Tibial nerve (tissue), 4 donors: ENCODE results near the gene MYCN. TPM values are rescaled to one million over a fixed set of nuclear protein-coding genes. Genes with fewer than 3 reads are reported as not detected.

ENCODE experiments used
- DNase-seq, 2 donors: peaks; one replicate each; pipeline ENCODE4 v3.0.0-alpha.2; 2019; ENCODE audit warnings: low spot score in 2 of 2
- H3K27ac ChIP-seq, 4 donors: fragments of 200-600 bp; sonication (generic) in 3 of 4; one replicate each; pipeline ENCODE4 v1.5.1; 2017 to 2019; ENCODE audit warnings: mild to moderate bottlenecking in 1 of 4
- H3K27me3 ChIP-seq, 2 donors: fragments of 200-600 bp; sonication (generic) in 1 of 2; one replicate each; pipeline versions ENCODE4 v1.5.1 to v1.6.0; 2017 to 2019
- H3K36me3 ChIP-seq, 3 donors: fragments of 200-600 bp; sonication (generic); one replicate each; pipeline ENCODE4 v1.5.1; 2018 to 2019
- H3K4me1 ChIP-seq, 4 donors: fragments of 200-600 bp; sonication (generic) in 3 of 4; one replicate each; pipeline ENCODE4 v1.5.1; 2017 to 2019
- H3K4me3 ChIP-seq, 4 donors: fragments of 200-600 bp; sonication (generic) in 3 of 4; one replicate each; pipeline ENCODE4 v1.5.1; 2017 to 2019; ENCODE audit warnings: mild to moderate bottlenecking in 1 of 4, moderate library complexity in 1 of 4
- H3K9me3 ChIP-seq, 4 donors: fragments of 200-600 bp; sonication (generic) in 3 of 4; one replicate each; pipeline ENCODE4 v1.5.1; 2017 to 2019
- EP300 ChIP-seq, 2 donors: sonication (generic); formaldehyde crosslinking; IDR thresholded peaks; one replicate each; pipeline ENCODE4 v1.6.1; 2017; ENCODE audit warnings: antibody characterized with exemption in 2 of 2, mild to moderate bottlenecking in 1 of 2
- POLR2A ChIP-seq, 2 donors: fragments of 450-650 bp; IDR thresholded peaks; one replicate each; pipeline ENCODE4 v1.6.1; 2017; ENCODE audit warnings: antibody characterized with exemption in 2 of 2, mild to moderate bottlenecking in 2 of 2, moderate library complexity in 2 of 2
- WGBS, 2 donors: methylation state at CpG; one replicate each; pipeline ENCODE4 v1.1.5; 2018; 5-methylcytosine and 5-hydroxymethylcytosine counted together
- total RNA-seq, 4 donors: library from RNA; depleted of rRNA; stranded (reverse); fragments of >200 nt; gene quantifications; one replicate each; pipeline ENCODE4 v1.1.0, GENCODE V29; 2016
- TF ChIP-seq, protein P1 (sequence below), 5 experiments: fragments of 200-600 bp in 3 of 5; fragments of 450-650 bp in 2 of 5; sonication (generic) in 3 of 5; IDR thresholded peaks; one replicate each; pipeline ENCODE4 v1.5.1; 2016 to 2019; ENCODE audit warnings: antibody characterized with exemption in 5 of 5, mild to moderate bottlenecking in 3 of 5, moderate library complexity in 2 of 5

The MYCN gene
- total RNA-seq, 4 donors from 2014 or later: 4.1 to 9.9 (median 6.9) TPM

DNA sequence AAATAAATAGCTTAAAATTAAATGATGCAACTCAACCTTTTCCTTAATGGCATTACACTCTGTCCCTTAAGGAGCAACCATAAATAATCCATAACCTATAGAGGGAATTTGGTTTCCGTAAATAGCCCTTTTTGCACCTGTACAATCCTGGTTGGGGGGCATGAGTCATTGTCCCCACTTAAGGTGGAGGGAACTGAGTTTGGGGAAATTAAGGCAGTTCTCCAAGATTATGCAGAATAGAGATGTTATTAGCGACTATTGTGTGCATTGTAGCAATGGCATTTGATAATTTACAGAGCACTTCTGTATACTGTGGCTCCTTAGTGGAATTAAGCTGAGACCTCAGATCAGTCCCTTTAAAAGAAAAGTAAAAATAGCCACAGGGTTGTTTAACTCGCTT is 6.6 kb downstream of the MYCN start:
- Histone ChIP-seq H3K4me1 (peaks cover 0 to 22% (median 13%) of the 10 kb centered on the region in 4 donors), H3K9me3 (no peaks in the 10 kb centered on the region), H3K27ac (no peak overlapping the region), H3K4me3 (no peak overlapping the region), H3K36me3 (peaks cover 0 to 13% (median 0%) of the 10 kb centered on the region in 3 donors), H3K27me3 (peaks cover 0 to 15% of the 10 kb centered on the region in 2 donors)
- TF ChIP-seq, protein P1, sequence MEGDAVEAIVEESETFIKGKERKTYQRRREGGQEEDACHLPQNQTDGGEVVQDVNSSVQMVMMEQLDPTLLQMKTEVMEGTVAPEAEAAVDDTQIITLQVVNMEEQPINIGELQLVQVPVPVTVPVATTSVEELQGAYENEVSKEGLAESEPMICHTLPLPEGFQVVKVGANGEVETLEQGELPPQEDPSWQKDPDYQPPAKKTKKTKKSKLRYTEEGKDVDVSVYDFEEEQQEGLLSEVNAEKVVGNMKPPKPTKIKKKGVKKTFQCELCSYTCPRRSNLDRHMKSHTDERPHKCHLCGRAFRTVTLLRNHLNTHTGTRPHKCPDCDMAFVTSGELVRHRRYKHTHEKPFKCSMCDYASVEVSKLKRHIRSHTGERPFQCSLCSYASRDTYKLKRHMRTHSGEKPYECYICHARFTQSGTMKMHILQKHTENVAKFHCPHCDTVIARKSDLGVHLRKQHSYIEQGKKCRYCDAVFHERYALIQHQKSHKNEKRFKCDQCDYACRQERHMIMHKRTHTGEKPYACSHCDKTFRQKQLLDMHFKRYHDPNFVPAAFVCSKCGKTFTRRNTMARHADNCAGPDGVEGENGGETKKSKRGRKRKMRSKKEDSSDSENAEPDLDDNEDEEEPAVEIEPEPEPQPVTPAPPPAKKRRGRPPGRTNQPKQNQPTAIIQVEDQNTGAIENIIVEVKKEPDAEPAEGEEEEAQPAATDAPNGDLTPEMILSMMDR (IDR thresholded peaks at IDR 0.05): no peak
- TF ChIP-seq POLR2A (IDR thresholded peaks at IDR 0.05): no peak
- no peak for TF ChIP-seq EP300 (IDR thresholded peaks at IDR 0.05)
- WGBS, 2 donors: 71 to 88% methylated on average over 3 of the region's 3 CpGs
- DNase-seq: no peak

DNA sequence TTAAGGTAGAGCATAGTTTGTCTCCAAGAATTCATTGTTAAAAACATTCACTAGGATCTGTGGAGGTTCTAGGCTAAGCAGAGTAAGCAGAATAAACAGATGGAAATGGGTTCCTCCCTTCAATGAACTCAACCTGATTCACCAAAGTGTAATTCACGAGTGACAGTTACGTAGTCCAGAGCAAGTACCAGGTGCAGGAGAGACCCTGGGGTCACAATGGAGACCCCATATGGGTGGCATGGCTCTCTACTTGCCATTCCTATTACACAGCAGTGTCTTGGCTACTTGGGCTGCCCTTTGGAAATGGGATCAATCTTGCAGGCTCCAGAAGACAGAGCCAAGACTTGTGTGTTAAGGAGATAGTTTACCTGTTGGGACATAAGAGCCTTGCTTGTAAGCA is 7.1 kb downstream of the MYCN start:
- H3K27ac ChIP-seq: no peak overlapping the region
- TF ChIP-seq POLR2A (IDR thresholded peaks at IDR 0.05): no peak
- TF ChIP-seq EP300 (IDR thresholded peaks at IDR 0.05): no peak
- TF ChIP-seq, protein P1 (IDR thresholded peaks at IDR 0.05): no peak
- 85 to 90% methylated on average over 2 of the region's 2 CpGs for WGBS, 2 donors
- no peak for DNase-seq
- peaks cover 0 to 13% (median 0%) of the 10 kb centered on the region in 3 donors for H3K36me3 ChIP-seq
- no peak overlapping the region for H3K4me3 ChIP-seq
- H3K27me3 ChIP-seq: peaks cover 0 to 12% of the 10 kb centered on the region in 2 donors
- H3K9me3 ChIP-seq: no peaks in the 10 kb centered on the region
- peaks cover 0 to 20% (median 12%) of the 10 kb centered on the region in 4 donors for H3K4me1 ChIP-seq

DNA sequence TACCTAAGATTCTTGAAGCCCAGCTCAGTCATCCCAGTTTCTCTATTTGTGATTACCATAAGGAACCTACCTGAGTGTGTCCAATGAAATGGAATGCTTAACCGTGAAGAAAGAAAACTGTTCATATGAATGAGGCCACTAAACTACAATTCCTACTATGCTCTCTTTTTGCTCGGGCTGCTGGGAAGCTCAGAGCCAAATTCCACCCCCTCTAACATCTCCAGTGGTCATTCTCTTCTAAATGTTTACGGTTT is 8.3 kb downstream of the MYCN start:
- no peak overlapping the region for H3K27ac ChIP-seq
- TF ChIP-seq POLR2A (IDR thresholded peaks at IDR 0.05) (no peak), EP300 (IDR thresholded peaks at IDR 0.05) (no peak)
- TF ChIP-seq, protein P1 (IDR thresholded peaks at IDR 0.05): no peak
- H3K4me3 ChIP-seq: no peak overlapping the region
- H3K4me1 ChIP-seq: peaks cover 0 to 8% (median 2%) of the 10 kb centered on the region in 4 donors
- peaks cover 0 to 4% of the 10 kb centered on the region in 2 donors for H3K27me3 ChIP-seq
- WGBS, 2 donors: 91 to 95% methylated on average over 3 of the region's 3 CpGs
- peaks cover 0 to 13% (median 0%) of the 10 kb centered on the region in 3 donors for H3K36me3 ChIP-seq
- H3K9me3 ChIP-seq: no peaks in the 10 kb centered on the region
- no peak for DNase-seq

DNA sequence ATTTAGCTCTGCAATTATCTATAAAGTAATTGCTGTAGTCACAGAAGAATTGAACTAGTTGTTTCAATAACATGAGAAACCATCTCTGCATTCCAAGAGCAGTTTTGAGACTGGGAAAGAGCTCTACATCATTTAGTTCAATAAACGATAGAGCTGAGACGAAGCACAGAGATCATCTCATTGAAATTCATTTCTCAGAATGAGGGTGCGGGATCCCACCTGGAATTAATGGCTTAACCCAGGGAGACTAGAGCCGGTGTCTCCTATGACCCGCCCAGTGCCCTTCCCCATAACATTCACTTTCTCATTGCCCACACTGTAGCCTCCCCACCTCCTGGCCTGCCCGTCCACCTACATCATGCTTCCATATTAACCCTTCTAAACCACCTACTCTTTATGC is 8.8 kb downstream of the MYCN start:
- 86 to 87% methylated on average over 6 of the region's 6 CpGs for WGBS, 2 donors
- H3K27ac ChIP-seq: no peak overlapping the region

DNA sequence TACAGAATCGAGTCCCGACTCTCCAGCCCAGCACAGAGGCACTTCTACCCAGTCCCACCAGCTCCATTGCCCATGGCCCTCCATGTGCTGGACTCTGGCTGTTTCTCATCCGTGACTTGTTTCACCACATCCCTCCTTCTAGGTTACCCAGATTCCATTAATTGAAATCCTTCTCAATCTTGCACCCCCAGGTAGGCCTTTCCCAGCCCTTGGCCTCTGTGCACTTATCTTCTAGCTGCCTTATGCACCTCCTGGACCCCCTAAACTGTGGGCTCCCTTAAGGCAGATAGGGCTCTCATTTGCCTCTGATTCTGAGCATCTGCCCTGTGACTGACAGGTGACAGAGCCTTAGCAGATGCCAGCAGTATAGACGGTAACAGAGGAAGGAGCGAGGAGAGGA is 9.2 kb downstream of the MYCN start:
- no peak for TF ChIP-seq POLR2A (IDR thresholded peaks at IDR 0.05)
- TF ChIP-seq, protein P1 (IDR thresholded peaks at IDR 0.05): no peak
- no peak for TF ChIP-seq EP300 (IDR thresholded peaks at IDR 0.05)
- DNase-seq: no peak
- Histone ChIP-seq H3K27ac (no peak overlapping the region), H3K4me3 (no peak overlapping the region), H3K4me1 (no peaks in the 10 kb centered on the region), H3K36me3 (peaks cover 0 to 13% (median 0%) of the 10 kb centered on the region in 3 donors), H3K9me3 (no peaks in the 10 kb centered on the region), H3K27me3 (peaks cover 0 to 4% of the 10 kb centered on the region in 2 donors)
- WGBS, 2 donors: 85 to 88% methylated on average over 5 of the region's 5 CpGs

More for the DNA sequence above, 8.8 kb downstream of the MYCN start:
- Histone ChIP-seq H3K36me3 (peaks cover 0 to 13% (median 0%) of the 10 kb centered on the region in 3 donors), H3K27me3 (peaks cover 0 to 4% of the 10 kb centered on the region in 2 donors), H3K9me3 (no peaks in the 10 kb centered on the region), H3K4me1 (peaks cover 0 to 4% (median 0%) of the 10 kb centered on the region in 4 donors), H3K4me3 (no peak overlapping the region)
- DNase-seq: no peak
- TF ChIP-seq, protein P1 (IDR thresholded peaks at IDR 0.05): no peak
- no peak for TF ChIP-seq POLR2A (IDR thresholded peaks at IDR 0.05)
- no peak for TF ChIP-seq EP300 (IDR thresholded peaks at IDR 0.05)
